GM21529 (cell line): ENCODE data around the gene WBP2NL.
"Not testable (repeated sequence)": the region's sequence is repeated elsewhere in the genome, so short reads cannot be mapped to it uniquely, and the experiment has no call there.

Source experiments
- ATAC-seq: cut with Tn5 transposase; IDR thresholded peaks from one replicate; pipeline ENCODE4 v1.9.1; 2021; ENCODE audit not compliant: unreplicated experiment

Gene WBP2NL

GRCh38 chr22:42071508-42071907 is 72.9 kb downstream of the WBP2NL start:
- not testable (repeated sequence) for ATAC-seq

- no peak for ATAC-seq
Measured at GRCh38 chr22:42072606-42073330, 74.2 kb downstream of the WBP2NL start.

- no peak for ATAC-seq
Measured at GRCh38 chr22:42073621-42074041, 75.0 kb downstream of the WBP2NL start.

- ATAC-seq, result no peak
Measured at GRCh38 chr22:42074132-42074811, 75.7 kb downstream of the WBP2NL start, which contains the start of gene PHETA2. TSS of gene PHETA2 (plus strand) at chr22:42074248. CDS start at chr22:42077294, 3,046 bp downstream.

- no peak for ATAC-seq
Measured at GRCh38 chr22:42074846-42075676, 76.5 kb downstream of the WBP2NL start.

GRCh38 chr22:42076764-42077485 is 78.3 kb downstream of the WBP2NL start:
- no peak for ATAC-seq

- no peak for ATAC-seq
Measured at GRCh38 chr22:42077486-42078125, 79.0 kb downstream of the WBP2NL start.
